ENCODE measurements around the gene CBX4.

The CBX4 gene

DNA sequence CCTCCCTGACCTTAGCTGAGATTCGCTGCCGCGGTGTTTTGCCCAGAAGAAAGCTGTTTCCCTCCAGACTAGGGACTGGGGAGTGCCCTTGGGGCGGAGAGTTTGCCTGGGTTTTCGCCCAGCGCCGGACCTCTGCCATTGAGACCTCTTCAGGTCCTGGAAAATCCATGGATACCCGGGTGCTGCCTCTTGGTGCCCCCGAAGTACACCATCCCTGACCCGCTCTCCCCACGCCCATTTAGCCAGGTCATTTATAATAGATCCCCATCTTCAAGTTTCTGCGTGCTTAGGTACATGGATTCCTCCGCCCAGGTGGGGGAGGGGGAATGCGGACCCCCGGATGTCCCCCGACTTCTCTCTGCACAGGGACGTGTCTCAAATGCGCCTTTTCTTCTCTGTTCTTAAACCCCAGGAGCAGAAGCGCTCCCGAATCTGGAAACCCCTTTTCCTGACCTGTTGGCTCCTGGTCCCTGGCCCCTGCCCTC is 27.3 kb downstream of the CBX4 start:
- DNase-seq (ENCODE audit: low spot score), result no peak

DNA sequence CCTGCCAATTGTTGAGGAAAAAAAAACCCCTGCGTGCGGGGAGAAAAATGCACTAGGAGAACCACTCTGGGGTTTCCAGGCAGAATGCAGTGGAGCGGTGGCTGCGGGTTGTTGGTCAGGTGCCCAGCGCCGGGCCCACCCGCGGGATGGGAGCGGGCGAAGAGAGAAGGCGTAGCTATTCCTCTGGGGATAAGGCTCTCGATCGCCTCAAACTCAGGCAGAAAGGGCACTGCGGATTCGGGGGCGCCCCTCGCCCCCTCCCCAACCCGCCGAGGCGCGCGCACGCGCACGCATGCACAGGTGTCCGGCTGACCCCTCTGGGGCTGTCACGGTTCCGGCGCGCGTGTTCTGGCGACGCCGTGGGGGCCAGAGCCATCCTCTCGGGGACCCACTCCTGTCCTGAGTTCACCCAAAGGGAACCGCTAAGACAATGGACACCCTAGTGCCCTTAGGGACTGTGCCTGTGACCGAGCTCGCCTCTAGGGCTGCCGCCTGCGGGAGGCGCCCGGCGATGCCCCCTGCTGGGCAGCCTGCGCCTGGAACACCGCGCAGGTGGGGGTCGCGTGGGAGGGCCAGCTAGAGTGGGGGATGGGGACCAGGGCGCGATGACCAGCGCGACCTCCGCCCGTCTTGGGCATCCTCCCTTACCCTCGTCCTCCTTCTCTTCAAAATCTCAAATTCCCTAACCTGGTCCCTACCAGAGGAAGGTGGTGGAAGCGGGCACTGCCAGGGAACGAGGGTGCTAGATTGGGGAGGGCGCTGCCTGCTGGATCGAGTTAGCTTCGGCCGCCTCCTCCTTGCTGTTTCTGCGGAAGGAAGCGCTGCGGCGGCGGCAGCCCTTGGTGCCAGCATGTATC is 28.0 kb downstream of the CBX4 start:
- peak; percentile 18 for DNase-seq (ENCODE audit: low spot score)

DNA sequence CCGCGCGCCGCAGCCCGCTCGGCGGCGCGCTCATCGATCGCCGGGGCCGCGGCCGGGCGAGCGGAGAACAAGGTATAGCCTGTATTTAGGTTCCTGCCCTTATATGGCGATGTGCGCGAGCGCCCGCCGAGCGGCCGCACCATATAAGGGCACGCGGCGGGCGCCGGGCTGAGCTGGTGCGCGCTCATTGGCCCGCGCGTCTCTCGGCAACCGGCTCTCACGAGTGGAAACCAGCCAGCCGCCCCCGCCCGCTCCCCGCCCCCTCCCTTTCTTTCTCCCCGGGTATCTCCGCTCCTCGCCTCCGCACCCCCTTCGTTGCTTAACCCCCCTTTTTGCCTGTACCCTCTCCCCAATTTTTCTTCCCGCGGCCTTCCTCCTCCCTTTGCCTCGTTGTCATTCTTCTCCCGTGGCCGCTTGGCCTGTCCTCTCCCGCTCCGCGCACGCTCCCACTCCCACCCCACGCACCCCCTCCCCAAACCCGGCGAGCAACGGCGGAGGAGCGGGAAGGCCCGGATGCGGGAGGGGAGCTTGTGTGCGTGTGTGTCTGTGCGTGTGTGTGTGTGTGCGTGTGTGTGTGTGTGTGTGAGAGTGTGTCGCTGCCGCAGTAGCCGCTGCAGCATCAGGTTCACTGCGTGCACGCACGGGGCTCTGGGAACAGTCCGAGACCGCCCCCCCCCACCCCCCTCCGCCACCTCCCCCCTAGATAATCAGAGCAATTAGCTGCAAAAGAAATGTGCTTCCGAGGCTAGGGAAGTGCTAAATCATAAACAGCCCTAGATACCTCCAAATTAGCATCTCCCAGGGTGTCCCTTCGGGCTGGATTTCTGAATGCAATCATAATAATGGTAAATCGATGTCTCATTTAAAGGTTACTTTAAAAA is 28.9 kb downstream of the CBX4 start:
- peak; percentile 77 for DNase-seq (ENCODE audit: low spot score)

DNA sequence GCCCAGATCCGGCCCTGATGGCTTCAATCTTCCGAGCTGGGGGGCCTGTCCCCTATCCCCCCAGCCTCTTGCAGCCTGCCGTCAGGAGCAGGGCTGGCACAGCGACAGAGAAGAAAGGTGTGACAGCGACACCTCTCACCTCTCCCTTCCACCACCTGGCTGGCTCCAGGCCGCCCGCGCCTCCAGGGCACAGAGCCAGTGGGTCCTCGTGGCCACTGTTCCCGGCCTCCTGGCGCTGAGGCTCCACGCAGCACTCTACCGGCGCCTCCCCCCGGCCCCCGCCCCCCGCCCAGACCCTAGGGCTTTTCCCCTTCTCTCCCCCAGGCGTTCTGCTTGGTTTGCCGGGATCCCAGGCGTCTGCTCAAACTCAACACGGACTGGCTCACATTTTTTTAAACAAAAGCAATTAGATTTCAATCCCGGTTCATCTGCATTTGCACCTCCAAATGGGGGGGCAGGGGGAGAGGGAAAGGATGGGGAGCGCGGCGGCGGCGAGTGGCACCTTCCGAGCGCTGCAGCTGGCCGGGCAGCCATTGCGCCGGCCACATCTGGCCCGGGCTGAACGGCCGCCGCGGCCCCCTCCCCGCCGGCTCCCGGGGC is 29.6 kb downstream of the CBX4 start:
- DNase-seq (ENCODE audit: low spot score), result no peak

DNA sequence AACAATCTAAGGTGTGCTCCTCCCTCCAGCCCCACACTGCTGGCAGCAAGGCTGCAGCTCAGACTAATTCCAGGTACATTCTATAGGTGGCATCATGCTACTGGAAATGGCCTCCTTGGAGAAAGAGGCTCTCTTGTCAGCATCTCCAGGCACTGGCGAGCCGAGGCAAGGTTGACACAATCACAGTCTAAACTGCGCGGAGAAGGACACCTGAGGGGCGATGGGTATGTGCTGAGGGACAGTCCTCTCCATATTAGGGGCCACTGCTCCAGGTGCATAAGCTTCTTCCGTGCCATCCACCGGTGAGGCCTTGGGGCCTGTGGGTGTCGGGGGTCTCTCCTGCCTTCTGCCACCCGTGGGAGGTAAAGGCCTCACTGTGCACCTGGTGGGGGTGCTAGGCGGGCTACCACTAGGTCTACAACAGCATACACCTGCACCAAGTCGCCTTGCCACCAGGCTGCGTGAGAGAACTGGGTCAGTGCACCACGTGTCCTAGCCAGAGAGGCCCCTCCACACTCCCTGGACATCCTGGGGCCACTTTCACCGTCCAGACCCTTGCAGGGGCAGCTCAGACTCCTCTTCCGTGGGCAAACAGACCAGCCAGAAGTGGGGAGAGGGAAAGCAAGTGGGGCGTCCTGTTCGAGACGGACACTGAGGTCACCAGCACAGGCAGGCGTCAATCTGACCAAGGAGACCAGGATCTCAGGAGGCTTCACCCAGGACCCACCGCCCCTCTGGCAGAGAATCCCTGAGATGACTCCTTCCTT is 30.3 kb downstream of the CBX4 start:
- peak; percentile 22 for DNase-seq (ENCODE audit: low spot score)

DNA sequence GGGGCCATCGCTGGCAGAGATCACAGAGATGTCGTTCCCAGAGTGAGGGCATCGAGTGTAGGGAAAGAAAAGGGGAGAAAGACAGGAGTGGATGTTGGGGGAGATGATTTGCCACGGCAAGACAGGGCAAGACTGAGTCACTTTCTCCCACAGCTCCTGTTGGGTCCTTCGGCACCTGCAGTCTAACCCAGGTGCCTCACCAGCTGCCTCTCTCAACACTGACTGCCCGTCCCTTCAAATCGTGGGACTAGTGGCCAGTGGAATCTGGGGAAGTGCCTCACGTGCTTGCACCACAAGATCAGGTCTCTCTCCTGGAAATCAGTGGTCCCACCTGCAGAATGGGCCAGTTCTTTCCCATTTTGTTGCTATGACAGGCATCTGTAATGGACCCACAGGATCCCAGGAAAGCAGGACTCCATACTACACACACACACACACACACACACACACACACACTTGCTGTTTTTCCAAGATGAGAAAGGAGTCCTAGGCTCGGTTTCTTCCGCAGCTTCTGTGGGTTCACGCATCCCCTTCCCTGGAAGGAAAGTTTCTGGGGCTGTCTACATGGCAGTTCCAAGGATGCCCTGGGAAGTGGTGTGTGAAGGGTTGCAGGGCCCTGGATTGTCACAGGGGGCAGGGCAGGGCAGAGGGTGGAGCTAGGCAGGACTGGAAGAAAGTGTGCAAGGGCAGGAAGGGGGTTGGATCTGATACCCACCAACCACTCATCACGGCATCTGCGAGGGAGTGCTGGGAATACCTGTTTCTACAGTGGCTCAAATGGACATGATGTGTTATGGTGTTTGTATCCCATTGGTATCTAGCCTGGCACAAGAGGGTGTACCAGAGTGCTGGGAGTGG is 32.1 kb downstream of the CBX4 start:
- DNase-seq (ENCODE audit: low spot score), result no peak

DNA sequence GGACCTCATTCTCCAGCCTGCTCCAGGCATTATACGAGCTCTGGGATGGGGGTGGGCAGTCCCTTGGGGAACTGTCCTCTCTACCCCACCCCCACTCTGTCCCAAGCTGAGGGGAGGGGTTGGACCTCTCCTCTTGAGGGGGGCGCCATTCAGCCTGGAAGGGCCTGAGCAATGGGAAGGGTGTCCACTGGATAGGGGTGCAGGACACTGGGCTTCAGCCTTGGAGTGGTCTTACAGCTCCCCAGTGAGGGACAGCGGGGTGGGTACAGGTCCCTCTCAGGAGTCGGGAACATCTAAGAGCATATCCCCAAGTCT is 32.8 kb downstream of the CBX4 start:
- no peak for DNase-seq (ENCODE audit: low spot score)

DNA sequence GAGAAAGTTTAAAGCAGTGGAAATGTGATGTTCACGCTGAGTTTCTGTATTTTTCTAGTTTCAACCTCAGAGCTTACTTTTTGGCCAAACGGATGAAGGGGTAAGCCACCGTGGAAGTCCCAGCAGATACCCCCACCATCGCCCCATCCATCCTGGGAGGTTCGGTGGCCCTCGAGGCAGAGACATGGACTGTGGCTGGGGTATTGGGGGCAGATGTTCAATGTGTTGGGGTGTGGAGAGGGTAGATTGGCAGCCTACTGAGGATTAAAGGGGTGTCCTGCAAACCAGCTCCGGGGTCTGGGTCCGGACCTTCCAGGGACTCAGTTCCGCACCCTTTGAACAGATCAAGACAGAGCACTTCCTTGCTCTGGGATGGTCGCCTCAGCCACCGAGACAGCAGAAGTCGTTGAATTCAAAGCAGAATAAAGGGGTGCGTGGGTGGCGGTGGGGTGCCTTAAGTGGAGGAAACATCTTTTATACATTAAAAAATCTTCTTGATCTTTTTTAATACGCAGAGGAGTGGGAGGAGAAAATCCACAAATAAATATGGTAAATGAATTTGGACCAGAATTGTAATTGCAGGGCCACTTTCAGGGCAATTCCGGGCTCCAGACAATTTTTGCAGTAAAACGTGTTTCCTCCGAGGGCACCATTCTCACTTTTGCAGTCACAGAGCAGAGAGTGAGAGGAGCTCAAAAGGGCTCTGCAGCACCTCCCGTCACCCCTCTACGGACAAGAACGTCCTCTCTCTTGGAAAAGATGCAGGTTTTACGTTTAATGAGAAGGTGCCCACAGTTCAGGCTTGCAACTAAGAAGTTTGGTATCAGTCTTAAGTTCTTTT is 34.2 kb downstream of the CBX4 start:
- no peak for DNase-seq (ENCODE audit: low spot score)

DNA sequence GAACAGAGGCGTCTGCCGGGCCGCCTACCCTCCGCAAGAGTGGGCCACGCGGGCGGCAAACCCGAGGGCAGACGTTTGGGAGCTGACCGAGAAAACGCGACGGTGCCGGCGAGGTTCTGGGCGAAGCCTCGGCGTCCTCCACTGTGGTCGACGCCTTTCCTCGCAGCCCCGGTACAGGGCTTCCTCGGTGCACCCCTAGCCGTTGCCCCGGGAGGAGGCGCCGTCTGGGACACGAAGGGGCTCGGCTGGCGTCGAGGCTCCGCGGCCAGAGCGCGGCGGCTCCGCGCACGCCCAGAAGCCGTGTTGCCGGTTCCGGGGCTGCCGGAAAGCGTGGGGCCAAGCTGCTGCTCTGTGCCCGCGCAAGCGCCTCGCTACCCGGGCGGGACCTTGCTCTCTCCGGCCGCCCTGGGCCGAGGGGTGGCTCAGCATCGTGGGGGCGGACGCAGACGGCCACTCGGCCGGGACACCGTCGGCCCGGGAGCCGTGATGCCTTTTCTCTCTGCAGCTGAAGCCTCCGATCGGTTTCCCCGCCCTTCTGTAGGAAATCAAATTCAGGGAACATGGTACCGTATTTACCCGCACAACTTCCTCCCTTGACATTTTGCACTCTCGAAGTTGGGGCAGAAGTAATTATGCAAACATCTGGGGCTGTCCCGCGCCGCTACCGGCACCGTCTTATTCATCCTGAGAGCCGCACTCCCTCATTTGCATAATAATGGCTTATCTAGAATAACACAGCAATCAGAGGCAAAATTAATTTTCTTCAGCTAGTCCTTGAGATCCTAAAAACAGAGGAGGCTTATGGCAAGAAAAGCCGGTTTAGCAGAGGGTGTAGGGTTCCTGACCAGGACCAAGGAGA is 35.0 kb downstream of the CBX4 start:
- DNase-seq (ENCODE audit: low spot score), result peak; percentile 50

DNA sequence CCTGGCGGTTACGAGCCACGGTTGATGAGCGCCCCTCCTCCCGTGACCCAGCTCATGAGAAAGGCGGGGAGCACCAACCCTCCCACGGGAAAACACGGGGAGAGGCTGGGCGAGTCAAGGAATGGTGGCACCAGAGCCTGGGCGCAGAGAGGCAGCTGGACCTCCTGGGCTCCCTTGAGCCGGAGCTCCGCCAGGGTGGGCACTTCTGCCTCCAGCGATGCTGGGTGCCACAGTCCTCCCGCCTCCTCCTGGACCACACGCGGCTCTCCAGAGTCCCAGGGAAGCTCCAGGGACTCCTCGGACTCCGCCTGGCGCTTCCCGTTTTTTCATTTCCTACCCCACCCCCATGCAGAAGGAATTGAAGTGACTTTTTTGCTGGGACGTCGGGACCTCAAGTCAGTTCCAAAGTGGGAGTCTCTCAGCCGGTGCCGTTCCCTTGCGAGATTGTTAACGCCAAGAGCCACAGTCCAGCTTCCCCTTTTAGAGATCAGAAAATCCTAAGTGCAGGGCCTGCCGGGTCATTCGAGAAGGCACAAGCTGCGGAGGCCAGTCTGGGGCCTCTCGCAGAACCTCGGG is 35.7 kb downstream of the CBX4 start:
- DNase-seq (ENCODE audit: low spot score), result no peak

DNA sequence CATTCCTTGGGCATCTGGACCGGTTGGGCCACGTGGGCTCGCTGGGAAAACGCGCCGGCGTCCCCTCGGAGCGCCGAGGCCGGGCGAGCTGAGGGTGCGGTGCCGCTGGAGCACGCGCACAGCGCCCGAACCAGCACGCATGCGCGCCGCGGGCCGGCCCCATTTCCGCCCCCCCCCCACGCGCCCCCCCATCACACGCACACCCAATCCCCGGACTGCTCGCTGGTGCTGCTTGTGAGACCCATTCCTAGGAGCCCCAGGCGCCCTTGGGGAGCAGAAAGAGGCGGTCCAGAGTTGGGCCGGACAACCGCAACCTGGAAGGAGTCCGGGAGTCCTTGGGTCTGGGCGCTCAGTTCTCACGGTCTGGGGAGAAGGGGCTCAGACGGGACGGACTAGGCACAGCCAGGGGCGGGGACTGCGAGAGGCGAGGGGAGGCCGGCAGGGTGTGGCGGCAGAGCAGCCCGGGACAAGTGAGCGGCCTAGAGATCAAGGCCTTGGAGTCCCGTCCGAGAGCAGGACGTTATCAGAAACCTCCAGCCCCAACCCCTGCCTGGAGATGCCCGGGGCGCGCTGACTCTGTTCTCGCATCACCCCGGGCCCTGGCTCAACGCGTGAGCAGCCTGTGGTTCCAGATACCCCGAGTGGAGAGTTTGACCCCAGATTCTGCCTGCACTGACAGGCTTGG is 36.4 kb downstream of the CBX4 start:
- no peak for DNase-seq (ENCODE audit: low spot score)

DNA sequence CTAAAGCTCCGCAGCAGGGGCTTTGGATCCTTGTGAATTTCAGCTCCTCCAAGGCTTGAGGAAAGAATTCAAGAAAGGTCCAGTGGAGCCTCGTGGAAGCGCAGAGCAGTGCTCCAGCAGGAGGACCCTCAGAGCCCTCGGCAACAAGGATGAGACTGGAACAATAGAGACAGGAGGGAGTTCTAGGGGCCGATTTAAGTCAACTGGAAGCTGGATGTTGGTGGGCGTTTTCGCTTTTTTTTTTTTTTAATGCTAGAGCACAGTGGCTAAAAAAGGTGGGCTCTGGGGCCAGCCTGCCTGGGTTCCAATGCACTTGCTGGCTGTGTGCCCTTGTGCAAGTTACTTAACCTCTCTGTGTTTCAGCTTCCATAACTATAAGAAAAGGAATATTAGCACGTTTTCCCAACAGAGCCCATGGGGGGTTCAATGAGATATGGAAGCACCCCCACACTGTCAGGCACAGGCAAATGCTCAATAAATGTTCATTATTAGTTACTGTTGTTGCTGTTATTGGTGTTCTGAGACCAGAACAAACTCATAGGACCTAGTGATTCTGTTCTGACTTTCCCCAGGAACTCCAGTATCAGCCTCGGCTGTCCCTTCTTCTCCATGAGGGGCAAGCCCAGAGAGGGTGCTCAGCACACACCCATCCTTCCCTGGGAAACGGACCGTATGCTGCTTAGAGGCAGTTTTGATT is 37.1 kb downstream of the CBX4 start:
- DNase-seq (ENCODE audit: low spot score), result no peak

DNA sequence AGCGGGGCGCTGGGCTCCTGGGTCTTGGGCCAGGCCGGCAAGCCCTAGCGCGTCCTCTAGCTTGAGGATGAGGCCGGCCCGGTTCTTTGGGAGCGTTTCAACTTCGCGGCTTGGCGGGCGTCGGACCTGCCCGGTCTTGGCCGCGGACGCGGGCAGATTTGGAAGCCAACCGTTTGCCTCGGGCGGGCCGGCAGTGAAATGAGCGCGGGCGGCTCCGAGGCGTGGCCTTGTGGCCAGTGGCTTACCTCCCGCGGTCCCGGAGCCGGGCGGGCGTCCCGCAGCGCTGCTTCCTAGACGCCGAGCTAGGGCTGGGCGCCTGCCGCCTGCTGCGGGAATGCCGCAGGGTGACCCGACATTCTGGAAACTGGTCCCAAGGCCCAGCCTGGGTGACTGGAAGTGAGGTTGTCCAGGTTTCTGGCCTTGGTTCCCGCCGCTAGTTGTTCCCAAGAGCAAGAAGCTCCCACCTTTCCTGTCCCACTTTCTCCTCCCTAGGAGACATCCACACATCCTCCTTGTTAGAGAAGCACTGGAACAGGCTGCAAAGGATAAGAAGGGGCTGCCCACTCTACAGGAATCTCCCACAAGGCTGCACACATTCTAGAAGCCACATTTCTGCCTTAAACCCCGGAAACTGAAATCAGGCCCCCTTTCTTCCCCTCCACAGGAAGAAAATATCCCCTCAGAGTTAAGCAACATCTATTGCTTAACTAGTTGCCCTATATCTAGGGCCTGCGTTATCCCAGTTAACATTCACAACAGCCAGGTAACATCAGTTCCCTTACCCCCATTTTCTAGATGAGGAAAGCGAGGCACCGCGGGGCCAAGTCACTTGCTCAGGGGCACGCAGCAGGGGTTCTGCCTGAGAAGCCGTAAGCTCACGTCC is 37.8 kb downstream of the CBX4 start:
- no peak for DNase-seq (ENCODE audit: low spot score)

DNA sequence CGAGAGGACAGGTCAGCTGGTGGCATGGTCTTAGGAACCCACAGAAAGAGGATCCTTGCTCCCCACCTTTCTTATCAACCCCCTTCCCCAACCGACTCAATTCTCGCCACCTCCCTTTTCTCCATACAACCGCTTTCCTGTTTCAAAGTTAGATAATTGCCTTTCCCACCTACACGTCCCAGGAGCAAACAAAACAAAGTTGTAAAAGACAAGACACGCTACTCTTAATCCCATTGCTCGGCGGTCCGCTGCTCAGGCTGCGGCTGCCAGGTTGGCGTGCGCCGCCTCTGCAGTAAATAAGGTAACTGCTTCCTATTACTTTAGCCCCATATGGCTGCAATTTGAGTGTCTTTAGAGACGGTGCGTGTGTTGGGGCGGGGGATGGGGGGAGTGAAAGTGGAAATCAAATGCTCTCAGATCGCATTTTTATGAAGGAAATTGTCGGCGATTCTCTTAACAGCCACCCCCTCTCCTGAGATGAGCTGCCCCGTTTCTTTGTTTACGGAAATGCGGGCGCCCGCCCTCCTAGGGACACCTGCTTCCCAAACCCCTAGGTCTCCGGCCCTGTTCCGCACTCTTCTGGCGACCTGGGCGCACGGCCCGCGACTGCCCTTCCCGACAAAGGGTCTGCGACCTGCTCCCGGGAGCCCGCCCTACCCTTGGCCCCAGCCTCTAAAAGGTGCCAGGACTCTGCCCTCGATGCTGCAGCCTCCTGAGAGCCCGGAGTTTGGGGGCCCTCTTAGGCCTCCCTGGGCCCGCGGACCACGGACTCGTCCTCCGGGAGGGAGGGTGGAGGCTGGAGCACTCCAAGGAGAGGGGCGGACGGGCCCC is 38.7 kb downstream of the CBX4 start:
- peak; percentile 37 for DNase-seq (ENCODE audit: low spot score)

DNA sequence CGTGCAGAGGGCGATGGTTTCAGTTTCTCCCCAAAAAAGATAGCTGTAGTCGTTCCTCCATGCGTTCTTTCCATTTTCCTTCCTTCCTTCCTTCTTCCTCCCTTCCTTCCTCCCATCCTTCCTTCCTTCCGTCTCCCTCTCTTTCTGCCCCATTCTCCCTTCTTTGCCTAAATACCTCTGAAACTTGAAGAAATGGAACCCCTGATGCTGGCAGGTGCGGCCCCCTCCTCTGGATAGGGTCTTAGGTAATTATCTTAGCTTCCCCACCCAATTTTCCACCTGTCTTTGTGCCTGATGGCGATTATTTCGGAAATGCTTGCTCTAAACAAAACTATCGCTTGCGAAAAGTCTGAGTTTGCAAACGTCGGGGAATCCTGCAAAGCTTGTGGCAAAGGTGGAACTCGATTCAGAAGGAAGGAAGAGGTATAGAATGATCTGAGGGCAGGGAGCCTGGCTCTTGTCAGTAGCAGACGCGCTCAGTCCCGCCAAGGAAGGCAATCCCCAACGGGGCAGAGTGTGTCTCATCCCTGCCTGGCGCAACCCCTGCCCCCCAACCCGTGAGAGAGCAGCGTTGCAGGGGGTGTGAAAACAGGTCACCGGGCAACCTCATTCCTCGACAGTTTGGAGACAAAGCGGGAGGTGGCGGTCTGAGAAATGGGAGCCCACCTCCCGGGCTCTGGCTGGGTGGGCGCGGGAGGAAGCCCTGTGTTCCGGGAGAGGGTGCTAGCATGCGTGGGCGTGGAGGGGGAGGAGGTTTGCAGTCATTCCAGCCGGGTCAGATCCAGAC is 39.5 kb downstream of the CBX4 start:
- no peak for DNase-seq (ENCODE audit: low spot score)

Data from CD4-positive, alpha-beta T cell treated with Interleukin-2 at 100 ng/mL for 4 hours (primary cell).